GM18526 (cell line): ENCODE data around the gene SYNGR3.

ENCODE experiments used
- POLR2A ChIP-seq: IDR thresholded peaks from 3 replicates; pipeline ENCODE4 v1.6.1; 2011; ENCODE audit not compliant: insufficient read length; ENCODE audit errors: extremely low read depth

The SYNGR3 gene

GRCh38 chr16:1953734-1954133 is 36.0 kb upstream of the SYNGR3 start:
- TF ChIP-seq POLR2A = no peak

DNA sequence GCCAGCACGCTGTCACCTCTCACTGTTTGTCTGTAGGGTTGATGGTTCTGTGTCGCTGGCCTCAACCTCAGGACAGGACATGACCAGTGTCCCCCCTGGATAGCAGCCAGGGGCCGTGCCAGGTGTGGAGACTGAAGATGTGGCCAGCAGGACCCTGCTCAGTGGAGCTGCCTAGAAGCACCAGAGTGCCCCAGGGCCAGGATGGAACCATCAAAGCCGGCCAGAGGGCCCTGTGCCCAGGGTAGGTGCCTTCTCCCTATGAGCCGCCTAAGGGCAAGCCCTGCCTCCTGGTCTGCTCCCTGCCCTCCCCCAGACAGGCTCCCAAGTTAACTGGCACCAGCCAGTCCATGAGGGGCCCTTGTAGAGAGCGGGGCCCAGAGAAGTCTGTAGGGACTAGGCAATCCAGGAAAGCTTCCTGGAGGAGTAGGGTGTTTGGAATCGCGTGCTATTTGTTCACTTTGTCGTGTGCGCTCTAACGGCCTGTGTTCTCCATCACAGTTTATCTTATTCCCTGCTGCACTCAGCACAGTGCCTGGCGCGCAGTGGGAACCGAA is 31.0 kb upstream of the SYNGR3 start:
- TF ChIP-seq POLR2A = no peak

GRCh38 chr16:1959269-1960039 is 30.3 kb upstream of the SYNGR3 start, which contains the start of gene NDUFB10:
NDUFB10 (plus strand) TSS chr16:1959538; CDS start chr16:1959625, 87 bp downstream.
- peak; percentile 81 for TF ChIP-seq POLR2A

DNA sequence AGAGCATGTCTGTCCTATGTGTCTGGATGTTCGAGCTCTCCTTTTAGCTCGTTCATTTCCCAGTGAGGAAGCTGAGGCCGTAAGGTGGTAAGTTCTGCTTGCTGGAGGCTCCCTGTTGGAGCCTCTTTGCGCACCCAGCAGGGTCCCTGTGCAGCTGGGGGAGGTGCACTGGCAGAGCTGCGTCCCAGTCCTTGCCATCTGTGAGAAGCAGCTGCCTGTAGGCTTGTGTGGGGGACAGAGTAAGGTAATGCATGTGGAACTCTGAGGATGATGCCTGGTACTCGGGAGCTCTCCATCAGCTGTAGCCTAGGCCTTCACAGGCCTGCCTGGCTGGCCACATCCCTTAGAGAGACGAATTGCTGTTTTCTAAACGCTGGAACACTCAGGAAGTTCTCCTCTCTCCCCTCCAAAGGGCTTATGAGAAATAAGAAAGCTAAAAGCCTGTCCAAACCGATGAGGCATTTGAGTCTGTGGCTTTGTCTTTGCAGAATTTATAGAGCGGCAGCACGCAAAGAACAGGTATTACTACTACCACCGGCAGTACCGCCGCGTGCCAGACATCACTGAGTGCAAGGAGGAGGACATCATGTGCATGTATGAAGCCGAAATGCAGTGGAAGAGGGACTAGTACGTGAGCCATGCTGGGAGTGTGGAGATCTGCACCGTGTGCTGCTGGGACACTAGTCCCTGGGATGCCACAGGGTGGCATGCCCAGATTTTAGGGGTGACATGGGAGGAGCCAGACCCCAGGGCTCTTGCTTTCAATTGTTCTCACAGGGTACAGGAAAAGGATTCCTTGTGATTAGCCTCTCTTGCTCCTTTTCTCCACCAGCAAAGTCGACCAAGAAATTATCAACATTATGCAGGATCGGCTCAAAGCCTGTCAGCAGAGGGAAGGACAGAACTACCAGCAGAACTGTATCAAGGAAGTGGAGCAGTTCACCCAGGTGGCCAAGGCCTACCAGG is 28.8 kb upstream of the SYNGR3 start:
- peak; percentile 61 for TF ChIP-seq POLR2A

DNA sequence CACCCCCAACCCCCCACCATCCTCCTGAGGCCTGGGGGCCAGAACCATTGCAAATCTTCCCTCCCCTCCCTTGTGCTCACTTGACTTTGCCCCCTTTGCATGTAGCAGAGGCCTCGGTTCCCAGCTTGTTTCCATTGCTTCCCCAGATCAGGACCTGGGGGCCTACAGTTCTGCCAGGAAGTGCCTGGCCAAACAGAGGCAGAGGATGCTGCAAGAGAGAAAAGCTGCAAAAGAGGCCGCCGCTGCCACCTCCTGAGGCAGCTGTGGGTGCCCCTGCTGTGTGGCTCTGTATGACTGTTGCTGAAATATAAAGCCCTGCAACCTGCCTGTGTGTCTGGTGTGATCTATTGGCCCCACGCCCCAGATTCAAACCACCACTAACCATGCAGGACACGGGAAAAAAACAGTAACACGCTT is 28.1 kb upstream of the SYNGR3 start:
- TF ChIP-seq POLR2A = no peak

DNA sequence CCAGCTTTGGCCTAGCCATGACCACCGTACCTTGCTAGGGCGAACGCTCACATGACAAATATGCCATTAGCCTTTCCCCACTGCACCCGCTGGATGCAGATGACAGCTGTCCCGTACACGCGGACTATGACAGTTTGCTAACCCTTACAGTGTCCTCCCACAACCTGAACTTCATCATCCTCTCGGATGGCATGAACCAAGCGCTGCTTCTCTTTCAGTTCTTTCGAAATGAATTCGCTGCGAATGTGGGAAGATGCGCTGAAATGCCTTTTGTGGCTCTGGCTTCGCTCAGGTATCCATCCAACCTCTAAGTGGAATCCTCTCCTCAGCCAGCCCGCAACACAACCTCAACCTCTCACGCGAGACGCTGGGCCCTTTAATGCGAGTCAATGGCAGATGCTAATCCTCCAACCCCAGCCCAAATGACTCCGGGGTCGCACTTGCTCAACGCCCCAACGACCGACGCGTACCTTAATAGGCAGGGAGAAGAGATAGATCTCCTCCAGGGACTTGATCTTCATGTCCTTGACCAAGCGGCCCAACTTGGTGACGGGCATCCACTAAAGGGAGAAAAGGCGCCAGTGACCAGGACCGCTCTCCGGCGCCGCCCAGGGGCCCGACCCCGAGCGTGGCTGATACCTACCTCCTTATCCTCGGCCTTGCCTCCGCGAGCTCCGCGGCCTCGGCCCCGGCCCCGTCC is 25.8 kb upstream of the SYNGR3 start:
- peak; percentile 25 for TF ChIP-seq POLR2A

DNA sequence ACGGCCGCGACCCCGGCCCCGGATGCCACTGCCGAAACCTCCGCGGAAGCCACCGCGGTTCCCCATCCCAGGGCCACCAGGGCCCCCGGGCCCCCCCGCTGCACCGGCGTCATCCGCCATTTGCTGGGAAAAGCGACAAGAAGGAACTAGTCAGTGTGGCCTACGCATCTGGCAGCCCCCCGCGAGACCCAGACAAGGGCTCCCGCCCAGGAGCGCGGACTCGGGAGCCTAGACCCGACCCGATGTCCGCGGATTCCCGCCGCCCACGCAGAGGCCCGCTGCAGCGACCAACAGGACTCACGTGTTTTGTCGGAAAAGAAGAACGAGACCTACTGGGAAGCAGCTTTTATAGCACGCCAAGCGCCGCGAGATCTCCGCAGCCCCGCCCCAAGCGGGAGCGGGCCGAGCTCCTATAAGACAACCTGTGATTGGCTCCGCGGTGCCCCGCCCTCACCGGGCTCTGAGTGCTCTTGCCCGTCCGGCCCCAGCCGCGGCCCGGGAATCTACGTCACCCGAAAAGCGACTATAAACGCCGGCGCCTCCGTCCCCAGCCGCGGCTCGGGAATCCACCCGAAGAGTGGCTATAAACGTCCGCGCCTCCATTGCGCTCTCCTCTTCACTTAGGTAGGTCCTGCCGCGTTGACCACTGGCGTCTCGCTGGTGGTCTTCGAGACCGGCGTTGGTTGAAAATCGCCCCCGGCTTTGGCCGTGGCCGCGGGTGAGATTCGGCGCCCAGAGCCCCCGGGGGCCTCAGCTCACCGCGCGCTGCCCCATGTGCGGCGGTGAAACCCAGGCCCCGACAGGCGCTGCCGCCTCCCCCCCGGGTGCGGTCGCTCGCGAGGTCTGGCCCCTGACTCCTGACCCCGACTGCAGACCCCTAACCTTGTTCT is 25.0 kb upstream of the SYNGR3 start, which contains the start of gene RPS2:
RPS2 (minus strand) TSS at position 321 of the 890 bp plus-strand sequence; CDS start at position 120, 201 bp downstream.
- TF ChIP-seq POLR2A = peak; percentile 100

GRCh38 chr16:1965396-1966001 is 24.3 kb upstream of the SYNGR3 start:
- no peak for TF ChIP-seq POLR2A

GRCh38 chr16:1966460-1966859 is 23.3 kb upstream of the SYNGR3 start, which contains the start of gene RNF151:
RNF151 (plus strand) TSS chr16:1966856; CDS start chr16:1966882, 26 bp downstream.
- TF ChIP-seq POLR2A = no peak

GRCh38 chr16:1968146-1968953 is 21.4 kb upstream of the SYNGR3 start:
- TF ChIP-seq POLR2A = no peak

DNA sequence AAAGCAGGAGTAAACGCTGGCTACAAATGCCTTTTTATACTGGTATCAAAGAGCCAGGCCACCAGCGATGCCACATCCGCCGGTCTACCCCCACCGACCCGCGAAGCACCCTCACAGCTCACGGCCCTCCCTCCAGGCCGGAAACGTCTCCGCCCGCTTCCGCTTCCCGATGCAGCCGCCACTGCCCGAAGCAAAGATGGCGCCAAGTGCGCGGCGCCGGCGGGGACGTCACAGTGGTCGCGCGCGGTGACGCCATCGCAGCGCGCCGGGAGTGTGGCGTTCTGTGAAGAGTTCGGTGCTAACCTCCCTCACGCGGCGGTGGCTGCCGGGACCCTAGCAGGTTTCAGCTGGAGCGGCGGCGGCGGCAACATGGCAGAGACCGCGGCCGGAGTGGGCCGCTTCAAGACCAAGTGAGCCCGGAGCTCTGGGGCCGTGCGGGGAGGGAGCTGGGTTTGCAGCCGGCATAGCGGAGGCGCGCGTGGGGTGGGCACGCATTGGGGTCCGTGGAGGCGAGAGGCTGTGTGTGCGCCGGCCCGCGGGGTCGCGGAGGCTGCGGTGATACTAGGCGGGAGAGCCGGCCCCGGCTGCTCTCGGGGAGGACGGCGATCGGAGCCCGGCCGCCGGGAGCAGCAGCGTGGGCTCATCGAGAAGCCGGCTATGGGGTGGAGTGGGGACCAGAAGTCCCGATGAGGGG is 17.8 kb upstream of the SYNGR3 start, which contains the start of gene TBL3:
TBL3 (plus strand) TSS at position 258 of the 694 bp plus-strand sequence; CDS start at position 370, 112 bp downstream.
- TF ChIP-seq POLR2A = peak; percentile 95

DNA sequence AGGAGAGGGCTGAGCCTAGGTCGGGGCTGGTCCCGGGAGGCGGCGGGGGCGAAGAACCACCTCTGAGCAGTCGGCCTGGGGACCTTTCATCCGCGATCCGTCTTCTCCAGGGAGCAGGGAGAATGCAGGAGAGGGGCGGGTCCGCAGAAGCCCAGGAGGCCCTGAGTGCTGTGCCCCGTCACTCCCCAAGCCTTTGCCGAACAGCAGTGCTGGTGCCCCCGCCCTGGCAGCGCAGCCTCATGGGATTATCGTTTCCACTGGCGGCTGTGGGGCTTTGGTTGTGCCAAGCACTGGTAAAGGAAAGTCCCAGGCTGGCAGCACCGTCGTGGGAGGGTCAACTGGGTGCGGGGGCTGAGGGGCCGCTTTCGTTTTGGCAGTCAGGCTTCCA is 17.3 kb upstream of the SYNGR3 start:
- no peak for TF ChIP-seq POLR2A
